Liver (tissue), 9 donors: ENCODE data around the gene SCART1. TPM values are rescaled to one million over a fixed set of nuclear protein-coding genes. Genes with fewer than 3 reads are reported as not detected.
"Not testable (repeated sequence)": the region's sequence is repeated elsewhere in the genome, so short reads cannot be mapped to it uniquely, and the experiment has no call there.

Experiments used
- DNase-seq: peaks from one replicate; pipeline ENCODE4 v3.0.0-alpha.2; 2017; ENCODE audit warnings: low spot score
- H3K27ac ChIP-seq, 2 donors: one replicate each; pipeline ENCODE4 v1.7.0; 2013; ENCODE audit warnings: inconsistent platforms in 2 of 2, low read length in 2 of 2, control low read depth in 1 of 2, low read depth in 1 of 2, mild to moderate bottlenecking in 1 of 2
- H3K27me3 ChIP-seq, 4 donors: one replicate each; pipeline versions ENCODE4 v1.6.1 to v1.7.0; 2013; ENCODE audit warnings: low read length in 3 of 4, inconsistent platforms in 1 of 4, mild to moderate bottlenecking in 1 of 4, moderate library complexity in 1 of 4; ENCODE audit not compliant: control insufficient read depth in 4 of 4, insufficient read depth in 4 of 4
- H3K36me3 ChIP-seq, 4 donors: one replicate each; pipeline versions ENCODE4 v1.6.1 to v1.7.0; 2013; ENCODE audit warnings: low read length in 3 of 4, mild to moderate bottlenecking in 3 of 4, low read depth in 1 of 4, moderate library complexity in 1 of 4; ENCODE audit not compliant: control insufficient read depth in 4 of 4, insufficient read depth in 3 of 4
- H3K4me1 ChIP-seq, 4 donors: one replicate each; pipeline versions ENCODE4 v1.6.1 to v1.7.0; 2013; ENCODE audit warnings: low read length in 3 of 4, mild to moderate bottlenecking in 3 of 4, moderate library complexity in 1 of 4; ENCODE audit not compliant: control insufficient read depth in 4 of 4, insufficient read depth in 4 of 4
- H3K4me3 ChIP-seq, 3 donors: one replicate each; pipeline versions ENCODE4 v1.6.1 to v1.7.0; 2013; ENCODE audit warnings: low read length in 3 of 3, control low read depth in 1 of 3, low read depth in 1 of 3, mild to moderate bottlenecking in 1 of 3
- H3K9ac ChIP-seq, 2 donors: one replicate each; pipeline ENCODE4 v1.7.0; 2013; ENCODE audit warnings: low read length in 2 of 2, mild to moderate bottlenecking in 2 of 2, moderate library complexity in 2 of 2, control low read depth in 1 of 2, low read depth in 1 of 2
- H3K9me3 ChIP-seq, 4 donors: one replicate each; pipeline versions ENCODE4 v1.6.1 to v1.7.0; 2013; ENCODE audit warnings: low read length in 3 of 4; ENCODE audit not compliant: control insufficient read depth in 4 of 4
- EGR1 ChIP-seq, 2 donors: IDR thresholded peaks; 2 replicates each; pipeline ENCODE4 v1.6.1; 2016 to 2018; ENCODE audit warnings: antibody characterized with exemption in 2 of 2, low read depth in 2 of 2
- FOXA1 ChIP-seq: IDR thresholded peaks from 2 replicates; pipeline ENCODE4 v1.6.1; 2016; ENCODE audit warnings: antibody characterized with exemption
- FOXA2 ChIP-seq: IDR thresholded peaks from 2 replicates; pipeline ENCODE4 v1.6.1; 2016; ENCODE audit warnings: antibody characterized with exemption
- GABPA ChIP-seq, 2 donors: IDR thresholded peaks in 1 of 2; conservative IDR thresholded peaks in 1 of 2; 2 replicates each; pipeline ENCODE4 v1.6.1; 2016; ENCODE audit warnings: antibody characterized with exemption in 2 of 2, mild to moderate bottlenecking in 1 of 2, moderate library complexity in 1 of 2
- HNF4A ChIP-seq, 2 donors: conservative IDR thresholded peaks; 2 replicates each; pipeline ENCODE4 v1.6.1; 2016; ENCODE audit warnings: antibody characterized with exemption in 2 of 2, mild to moderate bottlenecking in 2 of 2
- JUND ChIP-seq, 2 donors: IDR thresholded peaks; 2 replicates each; pipeline ENCODE4 v1.6.1; 2016; ENCODE audit warnings: antibody characterized with exemption in 2 of 2
- TAF1 ChIP-seq: conservative IDR thresholded peaks from 2 replicates; pipeline ENCODE4 v1.6.1; 2016; ENCODE audit warnings: antibody characterized with exemption, mild to moderate bottlenecking
- YY1 ChIP-seq: IDR thresholded peaks from 2 replicates; pipeline ENCODE4 v1.6.1; 2016; ENCODE audit warnings: antibody characterized with exemption, mild to moderate bottlenecking
- WGBS: extraction: QIAGEN DNeasy Blood & Tissue Kit; methylation state at CpG from one replicate; pipeline ENCODE4 v1.1.7; 2013; 5-methylcytosine and 5-hydroxymethylcytosine counted together
- polyA plus RNA-seq, 2 donors: library from polyadenylated mRNA; stranded (reverse) in 1 of 2; unstranded in 1 of 2; fragments of 200-250 nt in 1 of 2; fragments of >200 nt in 1 of 2; fragmentation: Nextera tagmentation in 1 of 2; extraction: Ambion mirVana in 1 of 2; gene quantifications; one replicate each; pipeline versions ENCODE4 v1.2.1 to v1.2.3, GENCODE V29; 2013 to 2015
- total RNA-seq, 2 donors: library from RNA; depleted of rRNA; stranded (reverse); fragments of >200 nt; gene quantifications; one replicate each; pipeline ENCODE4 v1.2.3, GENCODE V29; 2014
- TF ChIP-seq, protein P1 (sequence below): IDR thresholded peaks from 2 replicates; pipeline ENCODE4 v1.6.1; 2016; ENCODE audit warnings: antibody characterized with exemption
- TF ChIP-seq, protein P2 (sequence below): IDR thresholded peaks from 2 replicates; pipeline ENCODE4 v1.6.1; 2016; ENCODE audit warnings: antibody characterized with exemption, mild to moderate bottlenecking
- TF ChIP-seq, protein P3 (sequence below): IDR thresholded peaks from 2 replicates; pipeline ENCODE4 v1.6.1; 2016; ENCODE audit warnings: antibody characterized with exemption
- donor health status: healthy.
- donor health status: healthy.
- donor health status: healthy.
- donor health status: healthy.
- donor health status: healthy.

Gene SCART1
- total and polyA plus RNA-seq, 4 donors = 0.32 to 1.1 (median 0.68) TPM

DNA sequence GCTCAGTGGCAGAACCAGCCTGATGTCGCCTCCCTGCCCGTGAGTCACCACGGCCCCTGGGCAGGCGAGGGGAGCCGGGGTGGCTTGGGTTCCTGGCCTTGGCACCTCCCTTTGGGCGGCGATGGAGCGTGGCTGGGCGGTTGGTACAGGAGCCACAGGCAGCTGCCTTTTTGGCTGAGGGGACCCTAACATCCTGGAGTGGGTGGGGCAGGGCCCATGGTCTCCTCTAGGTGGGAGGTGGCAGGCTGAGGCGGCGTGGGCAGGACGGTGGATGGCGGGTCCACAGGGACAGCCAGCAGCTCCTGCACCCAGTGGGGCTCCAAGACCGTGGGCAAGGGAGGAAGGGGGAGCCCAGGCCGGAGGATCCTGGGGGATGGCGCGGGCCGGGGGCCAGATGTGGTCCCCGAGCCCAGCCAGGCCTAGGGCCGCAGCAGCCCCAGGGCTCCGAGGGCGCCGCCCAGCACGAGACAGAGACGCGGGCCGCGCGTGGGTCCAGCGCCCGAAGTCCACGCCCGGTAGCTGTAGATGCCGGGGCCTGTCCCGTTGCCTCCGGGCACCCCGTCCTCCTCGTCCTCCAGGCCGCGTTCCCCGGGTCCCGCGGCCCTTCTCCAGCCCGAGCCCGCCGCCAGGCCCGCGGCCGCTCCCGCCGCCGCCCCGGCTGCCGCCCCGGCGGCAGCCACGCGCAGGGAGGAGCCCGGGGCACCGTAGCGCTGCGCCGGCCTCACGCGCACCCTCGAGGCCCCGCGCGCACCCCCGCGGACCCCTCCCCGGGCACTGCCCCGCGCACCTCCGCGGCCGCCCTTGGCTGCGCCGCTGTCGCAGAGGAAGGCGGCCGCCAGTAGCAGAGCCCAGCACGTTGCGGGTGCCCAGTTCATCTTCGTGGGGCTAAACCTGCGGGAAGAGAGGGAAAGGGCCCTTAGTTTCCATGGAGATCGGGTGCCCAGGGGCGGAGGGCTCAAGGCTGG is 30.7 kb upstream of the SCART1 start:
- Histone ChIP-seq H3K27ac (no peak overlapping the region), H3K9me3 (no peaks in the 10 kb centered on the region), H3K4me1 (peaks cover 0 to 10% (median 4%) of the 10 kb centered on the region in 4 donors), H3K27me3 (peaks cover 0 to 3% (median 0%) of the 10 kb centered on the region in 4 donors), H3K36me3 (peaks cover 0 to 10% (median 7%) of the 10 kb centered on the region in 4 donors), H3K9ac (no peak overlapping the region), H3K4me3 (peak overlapping the region in 1 of 3 donors; percentile 23)
- WGBS = 22% methylated on average over 88 of the region's 88 CpGs
- DNase-seq = no peak
- TF ChIP-seq EGR1 (IDR thresholded peaks at IDR 0.05; ENCODE audit: low read depth in 2 of 2) = no peak
- no peak for TF ChIP-seq GABPA (IDR thresholded peaks at IDR 0.05 in 1 of 2, conservative IDR thresholded peaks at IDR 0.05 in 1 of 2)
- TF ChIP-seq YY1 = no peak
- TF ChIP-seq, protein P1, sequence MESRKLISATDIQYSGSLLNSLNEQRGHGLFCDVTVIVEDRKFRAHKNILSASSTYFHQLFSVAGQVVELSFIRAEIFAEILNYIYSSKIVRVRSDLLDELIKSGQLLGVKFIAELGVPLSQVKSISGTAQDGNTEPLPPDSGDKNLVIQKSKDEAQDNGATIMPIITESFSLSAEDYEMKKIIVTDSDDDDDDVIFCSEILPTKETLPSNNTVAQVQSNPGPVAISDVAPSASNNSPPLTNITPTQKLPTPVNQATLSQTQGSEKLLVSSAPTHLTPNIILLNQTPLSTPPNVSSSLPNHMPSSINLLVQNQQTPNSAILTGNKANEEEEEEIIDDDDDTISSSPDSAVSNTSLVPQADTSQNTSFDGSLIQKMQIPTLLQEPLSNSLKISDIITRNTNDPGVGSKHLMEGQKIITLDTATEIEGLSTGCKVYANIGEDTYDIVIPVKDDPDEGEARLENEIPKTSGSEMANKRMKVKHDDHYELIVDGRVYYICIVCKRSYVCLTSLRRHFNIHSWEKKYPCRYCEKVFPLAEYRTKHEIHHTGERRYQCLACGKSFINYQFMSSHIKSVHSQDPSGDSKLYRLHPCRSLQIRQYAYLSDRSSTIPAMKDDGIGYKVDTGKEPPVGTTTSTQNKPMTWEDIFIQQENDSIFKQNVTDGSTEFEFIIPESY = no peak
- TF ChIP-seq, protein P2, sequence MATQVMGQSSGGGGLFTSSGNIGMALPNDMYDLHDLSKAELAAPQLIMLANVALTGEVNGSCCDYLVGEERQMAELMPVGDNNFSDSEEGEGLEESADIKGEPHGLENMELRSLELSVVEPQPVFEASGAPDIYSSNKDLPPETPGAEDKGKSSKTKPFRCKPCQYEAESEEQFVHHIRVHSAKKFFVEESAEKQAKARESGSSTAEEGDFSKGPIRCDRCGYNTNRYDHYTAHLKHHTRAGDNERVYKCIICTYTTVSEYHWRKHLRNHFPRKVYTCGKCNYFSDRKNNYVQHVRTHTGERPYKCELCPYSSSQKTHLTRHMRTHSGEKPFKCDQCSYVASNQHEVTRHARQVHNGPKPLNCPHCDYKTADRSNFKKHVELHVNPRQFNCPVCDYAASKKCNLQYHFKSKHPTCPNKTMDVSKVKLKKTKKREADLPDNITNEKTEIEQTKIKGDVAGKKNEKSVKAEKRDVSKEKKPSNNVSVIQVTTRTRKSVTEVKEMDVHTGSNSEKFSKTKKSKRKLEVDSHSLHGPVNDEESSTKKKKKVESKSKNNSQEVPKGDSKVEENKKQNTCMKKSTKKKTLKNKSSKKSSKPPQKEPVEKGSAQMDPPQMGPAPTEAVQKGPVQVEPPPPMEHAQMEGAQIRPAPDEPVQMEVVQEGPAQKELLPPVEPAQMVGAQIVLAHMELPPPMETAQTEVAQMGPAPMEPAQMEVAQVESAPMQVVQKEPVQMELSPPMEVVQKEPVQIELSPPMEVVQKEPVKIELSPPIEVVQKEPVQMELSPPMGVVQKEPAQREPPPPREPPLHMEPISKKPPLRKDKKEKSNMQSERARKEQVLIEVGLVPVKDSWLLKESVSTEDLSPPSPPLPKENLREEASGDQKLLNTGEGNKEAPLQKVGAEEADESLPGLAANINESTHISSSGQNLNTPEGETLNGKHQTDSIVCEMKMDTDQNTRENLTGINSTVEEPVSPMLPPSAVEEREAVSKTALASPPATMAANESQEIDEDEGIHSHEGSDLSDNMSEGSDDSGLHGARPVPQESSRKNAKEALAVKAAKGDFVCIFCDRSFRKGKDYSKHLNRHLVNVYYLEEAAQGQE = no peak
- TF ChIP-seq, protein P3, sequence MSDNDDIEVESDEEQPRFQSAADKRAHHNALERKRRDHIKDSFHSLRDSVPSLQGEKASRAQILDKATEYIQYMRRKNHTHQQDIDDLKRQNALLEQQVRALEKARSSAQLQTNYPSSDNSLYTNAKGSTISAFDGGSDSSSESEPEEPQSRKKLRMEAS = no peak
- TF ChIP-seq JUND (IDR thresholded peaks at IDR 0.05) = no peak
- no peak for TF ChIP-seq HNF4A (conservative IDR thresholded peaks at IDR 0.05)
- no peak for TF ChIP-seq FOXA2
- TF ChIP-seq TAF1 = no peak
- no peak for TF ChIP-seq FOXA1

DNA sequence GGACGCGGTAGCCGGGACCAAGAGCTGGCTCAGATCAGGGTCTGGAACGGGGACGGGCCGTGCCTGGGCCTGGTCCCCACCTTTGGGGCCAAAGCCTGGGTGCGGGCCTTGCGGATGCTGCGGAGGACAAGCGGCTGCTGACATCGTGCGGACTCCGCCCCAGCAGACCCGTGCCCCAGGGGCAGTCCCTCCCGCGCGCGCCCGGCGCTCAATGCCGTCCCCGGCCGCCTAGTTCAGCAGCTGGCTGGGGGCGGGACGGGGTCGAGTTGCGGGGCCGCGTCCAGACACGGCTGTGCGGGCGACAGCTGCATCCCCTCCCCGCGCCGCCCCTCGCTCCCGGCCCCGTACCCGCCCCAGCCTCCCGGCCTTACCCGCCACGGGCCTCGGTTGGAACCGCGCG is 29.6 kb upstream of the SCART1 start:
- not testable (repeated sequence) for DNase-seq, H3K4me3 ChIP-seq, H3K9ac ChIP-seq, H3K9me3 ChIP-seq, H3K36me3 ChIP-seq, H3K27me3 ChIP-seq, H3K4me1 ChIP-seq, H3K27ac ChIP-seq
- WGBS = no CpG with 5 or more reads among the region's 46 CpGs

DNA sequence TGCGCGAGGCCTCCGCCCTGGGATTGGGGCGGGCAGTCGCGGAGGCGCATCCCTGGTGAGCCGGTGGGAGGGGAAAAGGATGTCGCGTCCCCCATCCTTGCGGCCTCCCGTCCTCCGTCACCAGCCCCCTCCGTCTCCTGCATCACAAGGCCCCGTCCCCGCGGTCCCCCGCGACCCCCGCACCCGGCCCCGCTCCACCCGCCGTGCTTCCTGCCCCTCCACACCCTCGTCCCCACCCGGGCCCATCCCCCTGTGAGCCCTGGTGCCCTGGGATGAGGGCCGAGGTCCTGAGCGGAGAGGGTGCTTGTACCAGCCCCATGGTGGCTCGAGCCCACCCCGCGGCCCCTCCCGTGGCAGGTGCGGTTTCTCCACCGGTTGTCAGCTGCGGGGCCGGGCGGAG is 29.1 kb upstream of the SCART1 start, which contains the start of gene SPRN:
TSS of gene SPRN (minus strand) at position 25 of the 400 bp plus-strand sequence. CDS start 944 bp downstream, outside the sequence.
- WGBS = 19% methylated on average over 15 of the region's 37 CpGs
- not testable (repeated sequence) for H3K27ac ChIP-seq, H3K9ac ChIP-seq, H3K27me3 ChIP-seq, H3K9me3 ChIP-seq, H3K36me3 ChIP-seq, DNase-seq
- peaks cover 3 to 12% (median 7%) of the 10 kb centered on the region in 4 donors for H3K4me1 ChIP-seq
- peak within 1 kb of the TSS in 1 of 3 donors; percentile 23 for H3K4me3 ChIP-seq

DNA sequence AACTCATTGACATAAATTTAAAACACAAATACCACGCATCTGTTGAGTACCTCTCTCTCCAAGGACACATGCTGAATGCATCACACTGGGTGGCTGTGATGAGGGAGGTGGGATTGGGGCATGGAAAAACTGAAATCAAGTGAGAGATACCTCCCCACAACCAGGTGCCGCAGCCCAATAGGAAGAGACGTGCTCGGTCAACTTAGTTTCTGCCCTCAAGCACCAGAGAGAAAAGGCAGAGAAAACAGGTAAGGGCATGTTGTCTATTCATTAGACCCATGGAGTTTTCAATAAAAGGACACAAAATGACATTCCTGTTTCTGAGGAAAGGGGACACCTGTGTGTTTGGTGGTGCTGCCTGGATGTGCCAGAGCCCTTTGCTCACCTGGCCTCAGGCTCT is 24.2 kb upstream of the SCART1 start:
- not testable (repeated sequence) for DNase-seq, H3K27me3 ChIP-seq, H3K9ac ChIP-seq, H3K36me3 ChIP-seq, H3K27ac ChIP-seq, H3K4me1 ChIP-seq, H3K9me3 ChIP-seq, H3K4me3 ChIP-seq
- WGBS = 86% methylated on average over 4 of the region's 4 CpGs

DNA sequence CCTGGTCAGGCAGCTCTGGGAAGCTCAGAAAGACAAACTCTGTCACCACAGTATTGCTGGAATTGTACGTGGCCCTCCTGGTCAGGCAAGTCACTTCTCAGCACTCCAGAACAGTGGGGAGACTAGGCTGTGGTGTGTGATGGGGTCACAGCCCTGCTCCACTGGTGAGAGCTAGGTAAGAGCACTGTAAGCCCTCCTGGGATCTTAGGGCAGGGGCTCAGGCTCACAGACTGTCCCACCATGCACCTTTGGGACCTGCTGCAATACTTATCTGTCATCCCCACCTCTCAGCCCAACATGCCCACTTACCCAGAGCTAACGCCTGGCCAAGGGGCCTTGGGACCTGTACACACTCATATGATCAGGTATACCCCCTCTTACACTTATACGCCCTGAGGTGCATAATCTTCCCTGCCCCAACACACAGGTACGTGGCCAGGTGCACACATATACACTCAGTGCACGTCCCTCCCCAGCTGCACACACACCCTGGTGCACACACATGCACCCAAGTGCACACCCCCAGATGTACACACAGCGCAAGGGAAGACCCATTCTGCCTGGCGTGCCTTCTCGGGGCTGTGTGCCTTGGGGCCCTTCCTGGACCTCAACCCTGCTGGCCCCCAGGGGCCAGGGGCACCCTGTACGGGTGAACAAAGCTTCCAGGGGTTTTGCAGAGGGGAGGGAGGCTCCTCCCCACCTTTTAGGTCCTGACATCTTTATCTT is 21.7 kb upstream of the SCART1 start:
- not testable (repeated sequence) for H3K36me3 ChIP-seq, H3K4me1 ChIP-seq, H3K9ac ChIP-seq, H3K9me3 ChIP-seq, H3K4me3 ChIP-seq, H3K27me3 ChIP-seq, H3K27ac ChIP-seq, DNase-seq
- whole genome bisulfite sequencing = 79% methylated on average over 6 of the region's 9 CpGs
